ENCODE data around the gene BORCS8.

- no peak for TF ChIP-seq CHD2 (IDR thresholded peaks at IDR 0.05; ENCODE audit: low read depth, low read length)
- TF ChIP-seq JUN (CRISPR knock-in tag; IDR thresholded peaks at IDR 0.05), result no peak
- TF ChIP-seq ZNF605 (CRISPR knock-in tag; IDR thresholded peaks at IDR 0.05), result no peak
- TF ChIP-seq MXD4 (CRISPR knock-in tag; IDR thresholded peaks at IDR 0.05), result no peak
These were observed 44.2 kb upstream of the BORCS8 start for GRCh38 chr19:19236173-19236572.
